Measurements from ENCODE around the gene ITGB8.

Gene ITGB8

GRCh38 chr7:20328027-20328426 is 2.7 kb upstream of the ITGB8 start:
- no peak overlapping the region for H3K27ac ChIP-seq
- TF ChIP-seq, protein P1, sequence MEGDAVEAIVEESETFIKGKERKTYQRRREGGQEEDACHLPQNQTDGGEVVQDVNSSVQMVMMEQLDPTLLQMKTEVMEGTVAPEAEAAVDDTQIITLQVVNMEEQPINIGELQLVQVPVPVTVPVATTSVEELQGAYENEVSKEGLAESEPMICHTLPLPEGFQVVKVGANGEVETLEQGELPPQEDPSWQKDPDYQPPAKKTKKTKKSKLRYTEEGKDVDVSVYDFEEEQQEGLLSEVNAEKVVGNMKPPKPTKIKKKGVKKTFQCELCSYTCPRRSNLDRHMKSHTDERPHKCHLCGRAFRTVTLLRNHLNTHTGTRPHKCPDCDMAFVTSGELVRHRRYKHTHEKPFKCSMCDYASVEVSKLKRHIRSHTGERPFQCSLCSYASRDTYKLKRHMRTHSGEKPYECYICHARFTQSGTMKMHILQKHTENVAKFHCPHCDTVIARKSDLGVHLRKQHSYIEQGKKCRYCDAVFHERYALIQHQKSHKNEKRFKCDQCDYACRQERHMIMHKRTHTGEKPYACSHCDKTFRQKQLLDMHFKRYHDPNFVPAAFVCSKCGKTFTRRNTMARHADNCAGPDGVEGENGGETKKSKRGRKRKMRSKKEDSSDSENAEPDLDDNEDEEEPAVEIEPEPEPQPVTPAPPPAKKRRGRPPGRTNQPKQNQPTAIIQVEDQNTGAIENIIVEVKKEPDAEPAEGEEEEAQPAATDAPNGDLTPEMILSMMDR (conservative IDR thresholded peaks at IDR 0.05) = no peak
- TF ChIP-seq ZFX (IDR thresholded peaks at IDR 0.05) = no peak

GRCh38 chr7:20328692-20329091 is 2.0 kb upstream of the ITGB8 start:
- no peak for TF ChIP-seq ZFX (IDR thresholded peaks at IDR 0.05)
- TF ChIP-seq, protein P1 (conservative IDR thresholded peaks at IDR 0.05) = no peak

DNA sequence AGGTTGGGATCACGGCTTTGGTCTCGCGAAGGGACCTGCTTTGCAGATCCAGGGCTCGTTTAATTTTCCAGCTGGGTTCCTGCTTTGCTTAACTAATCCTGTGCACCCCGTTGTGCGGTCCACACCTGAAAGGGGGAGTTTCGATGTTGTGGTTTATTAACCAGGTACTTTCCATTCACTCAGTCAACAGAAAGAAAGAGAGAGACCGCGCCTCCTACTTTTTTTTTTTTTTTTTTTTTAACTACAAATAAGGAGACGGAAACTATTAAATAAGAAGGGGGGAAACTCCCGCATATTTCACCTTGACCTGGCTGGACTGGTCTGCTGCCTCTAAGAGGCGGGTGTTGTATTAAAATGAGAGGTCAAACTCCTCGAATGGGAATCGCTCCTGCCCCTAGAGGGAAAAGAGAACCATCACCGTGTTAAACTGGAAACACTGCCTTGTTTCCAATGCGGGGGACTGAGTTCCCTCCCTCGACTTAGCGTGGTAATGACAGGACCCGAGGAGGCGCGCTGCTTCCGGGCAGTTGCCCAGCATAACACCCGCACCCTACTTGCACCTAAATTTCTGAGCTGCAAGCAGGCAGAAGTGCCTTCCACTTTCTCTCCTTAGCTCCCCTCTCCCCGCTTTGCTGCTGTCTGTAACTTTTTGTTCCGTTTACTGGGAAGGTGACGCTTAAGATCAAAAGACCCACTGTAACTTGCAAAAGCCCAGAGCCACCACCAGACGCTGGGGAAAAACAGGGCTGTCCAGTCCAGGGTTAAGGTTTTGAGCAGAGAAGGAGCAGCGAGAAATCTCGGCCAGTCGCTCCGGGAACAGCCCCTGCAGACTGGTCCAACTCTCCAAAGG is 1.1 kb upstream of the ITGB8 start:
- peak overlapping the region; percentile 57 for H3K27ac ChIP-seq
- TF ChIP-seq ZFX (IDR thresholded peaks at IDR 0.05) = no peak
- TF ChIP-seq, protein P1 (conservative IDR thresholded peaks at IDR 0.05) = peak; percentile 46

More at GRCh38 chr7:20328692-20329091, 2.0 kb upstream of the ITGB8 start:
- no peak overlapping the region for H3K27ac ChIP-seq

- H3K27ac ChIP-seq = peak overlapping the region; percentile 57
- TF ChIP-seq, protein P1 (conservative IDR thresholded peaks at IDR 0.05) = no peak
- TF ChIP-seq ZFX (IDR thresholded peaks at IDR 0.05) = no peak
Measured at GRCh38 chr7:20330928-20331909, 519 bp downstream of the ITGB8 start.

DNA sequence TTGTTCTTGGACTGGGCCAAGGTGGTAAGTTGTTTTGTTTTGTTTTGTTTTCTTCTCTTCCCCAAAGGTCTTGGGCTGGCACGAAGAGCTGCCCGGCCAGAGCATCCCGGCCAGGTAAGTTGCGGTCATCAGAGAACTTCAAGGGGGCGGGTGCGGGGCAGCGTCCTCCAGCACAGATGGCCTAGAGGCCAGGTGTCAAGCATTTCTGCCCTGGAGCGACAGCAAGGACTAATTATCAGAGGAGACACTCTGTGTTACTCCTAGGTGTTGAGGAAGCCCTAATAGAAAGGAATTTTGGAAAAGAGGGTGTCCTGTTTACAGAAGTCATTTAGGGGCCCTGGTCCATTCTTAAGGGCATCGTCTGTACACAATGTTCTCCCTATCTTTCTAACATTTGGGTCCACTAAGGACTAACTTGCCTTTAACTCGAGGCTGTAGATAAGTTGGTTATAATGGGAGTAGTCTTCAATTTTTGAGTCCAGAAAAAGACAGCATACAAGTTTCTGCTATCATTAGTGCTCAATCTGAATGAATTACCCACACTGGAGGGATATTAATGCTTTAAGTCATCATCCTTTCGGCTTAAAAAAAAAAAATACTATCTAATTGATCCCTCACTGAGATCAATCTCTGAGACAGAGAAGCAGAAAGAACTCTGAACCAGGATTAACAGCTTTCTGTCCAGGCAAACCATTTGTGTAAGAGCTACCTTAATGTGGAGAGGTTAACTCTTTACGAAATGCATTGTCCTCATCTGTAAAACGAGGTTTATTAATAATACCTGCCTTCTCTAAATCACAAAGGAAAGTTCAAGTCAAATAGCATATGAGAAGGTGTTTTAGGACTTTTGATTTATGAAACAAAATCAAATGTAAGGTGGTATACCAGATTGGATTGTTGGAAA is 1.5 kb downstream of the ITGB8 start:
- TF ChIP-seq, protein P1 (conservative IDR thresholded peaks at IDR 0.05) = no peak
- no peak for TF ChIP-seq ZFX (IDR thresholded peaks at IDR 0.05)
- no peak overlapping the region for H3K27ac ChIP-seq

- H3K27ac ChIP-seq = no peak overlapping the region
- TF ChIP-seq ZFX (IDR thresholded peaks at IDR 0.05) = no peak
- TF ChIP-seq, protein P1 (conservative IDR thresholded peaks at IDR 0.05) = no peak
Measured at GRCh38 chr7:20338285-20338684, 7.6 kb downstream of the ITGB8 start.

Data from C4-2B (cell line).